ENCODE measurements around the gene CGB1.

GRCh38 chr19:48994035-48994386, 42.7 kb downstream of the CGB1 start:
- TF ChIP-seq CTCF (IDR thresholded peaks at IDR 0.05) (no peak), ZFX (IDR thresholded peaks at IDR 0.05; ENCODE audit: borderline replicate concordance) (no peak)

Data from 22Rv1 (cell line).